Neuronal stem cell (in vitro differentiated cells): Measurements from ENCODE around the gene WHAMM.
A peak's percentile ranks its signal among the peaks of the same experiment; 100 is the strongest.
"Not testable (repeated sequence)": the region's sequence is repeated elsewhere in the genome, so short reads cannot be mapped to it uniquely, and the experiment has no call there.

Experiments used
- DNase-seq: peaks from one replicate; pipeline ENCODE4 v3.0.0-alpha.2; 2013; ENCODE audit warnings: low spot score
- H2AFZ ChIP-seq: one replicate; pipeline ENCODE4 v1.6.1; 2013; ENCODE audit warnings: mild to moderate bottlenecking, low read length, inconsistent platforms
- H2AK5ac ChIP-seq: 2 replicates; pipeline ENCODE4 v1.6.1; 2013; ENCODE audit warnings: low read depth, mild to moderate bottlenecking, inconsistent platforms, low read length, moderate library complexity, mixed read lengths
- H2BK120ac ChIP-seq: 2 replicates; pipeline ENCODE4 v1.6.1; 2013; ENCODE audit warnings: low read depth, mild to moderate bottlenecking, inconsistent platforms, low read length, moderate library complexity, mixed read lengths
- H2BK12ac ChIP-seq: one replicate; pipeline ENCODE4 v1.6.1; 2013; ENCODE audit warnings: low read length, inconsistent platforms
- H2BK15ac ChIP-seq: 2 replicates; pipeline ENCODE4 v1.6.1; 2013; ENCODE audit warnings: mild to moderate bottlenecking, low read length, inconsistent platforms, mixed read lengths
- H2BK5ac ChIP-seq: one replicate; pipeline ENCODE4 v1.6.1; 2013; ENCODE audit warnings: inconsistent platforms, mild to moderate bottlenecking, low read length, moderate library complexity
- H3K14ac ChIP-seq: one replicate; pipeline ENCODE4 v1.6.1; 2013; ENCODE audit warnings: low read length, inconsistent platforms
- H3K18ac ChIP-seq: 2 replicates; pipeline ENCODE4 v1.6.1; 2013; ENCODE audit warnings: low read length, inconsistent platforms
- H3K23ac ChIP-seq: 2 replicates; pipeline ENCODE4 v1.6.1; 2013; ENCODE audit warnings: low read depth, mild to moderate bottlenecking, mixed read lengths, low read length, inconsistent platforms; ENCODE audit not compliant: poor library complexity
- H3K27ac ChIP-seq: replicated peaks from 3 replicates; pipeline ENCODE4 v1.5.1; 2013; ENCODE audit warnings: low read length, inconsistent platforms
- H3K27me3 ChIP-seq, 3 experiments: 2 replicates each; pipeline ENCODE4 v1.6.1; 2013; ENCODE audit warnings: low read length in 3 of 3, mild to moderate bottlenecking in 2 of 3, inconsistent platforms in 1 of 3, low read depth in 1 of 3, mixed read lengths in 1 of 3, moderate library complexity in 1 of 3; ENCODE audit not compliant: control insufficient read depth in 3 of 3, insufficient read depth in 3 of 3
- H3K36me3 ChIP-seq, 2 donors: replicated peaks in 1 of 2; 2 replicates each; pipeline ENCODE4 v1.6.1; 2013; ENCODE audit warnings: low read length in 2 of 2; ENCODE audit not compliant: control insufficient read depth in 2 of 2, insufficient read depth in 2 of 2
- H3K4ac ChIP-seq: 2 replicates; pipeline ENCODE4 v1.6.1; 2013; ENCODE audit warnings: inconsistent platforms, mild to moderate bottlenecking, low read length, moderate library complexity
- H3K4me1 ChIP-seq, 2 donors: 1 replicate in 1 of 2; 2 replicates in 1 of 2; pipeline ENCODE4 v1.6.1; 2013; ENCODE audit warnings: low read length in 2 of 2, low read depth in 1 of 2; ENCODE audit not compliant: control insufficient read depth in 2 of 2, insufficient read depth in 1 of 2
- H3K4me2 ChIP-seq: one replicate; pipeline ENCODE4 v1.6.1; 2013; ENCODE audit warnings: mild to moderate bottlenecking, low read length, inconsistent platforms; ENCODE audit not compliant: insufficient read depth, poor library complexity, severe bottlenecking
- H3K4me3 ChIP-seq, 2 donors: 2 replicates each; pipeline ENCODE4 v1.5.1; 2013; ENCODE audit warnings: low read length in 2 of 2, mild to moderate bottlenecking in 2 of 2, inconsistent platforms in 1 of 2, moderate library complexity in 1 of 2
- H3K79me1 ChIP-seq: one replicate; pipeline ENCODE4 v1.6.1; 2013; ENCODE audit warnings: low read depth, mild to moderate bottlenecking, inconsistent platforms, low read length, moderate library complexity
- H3K9ac ChIP-seq: one replicate; pipeline ENCODE4 v1.6.1; 2013; ENCODE audit warnings: mild to moderate bottlenecking, low read depth, low read length, inconsistent platforms; ENCODE audit not compliant: poor library complexity
- H3K9me3 ChIP-seq, 2 donors: replicated peaks in 1 of 2; 2 replicates each; pipeline versions ENCODE3 to v1.6.1; 2013; ENCODE audit warnings: low read length in 2 of 2, mild to moderate bottlenecking in 2 of 2, inconsistent platforms in 1 of 2, low read depth in 1 of 2, mixed read lengths in 1 of 2, moderate library complexity in 1 of 2; ENCODE audit not compliant: control insufficient read depth in 2 of 2, insufficient read depth in 1 of 2
- H4K8ac ChIP-seq: one replicate; pipeline ENCODE4 v1.6.1; 2013; ENCODE audit warnings: low read depth, mild to moderate bottlenecking, inconsistent platforms, low read length, moderate library complexity
- H4K91ac ChIP-seq: one replicate; pipeline ENCODE4 v1.6.1; 2013; ENCODE audit warnings: low read length, low read depth, mild to moderate bottlenecking, inconsistent platforms; ENCODE audit not compliant: poor library complexity
- WGBS, 2 donors: extraction: QIAGEN DNeasy Blood & Tissue Kit; methylation state at CpG; one replicate each; pipeline ENCODE4 v1.1.7; 2013; ENCODE audit warnings: missing lambda C conversion rate in 2 of 2, mixed read lengths in 1 of 2; ENCODE audit not compliant: insufficient read length in 2 of 2, insufficient replicate concordance in 1 of 2; ENCODE audit errors: extremely low coverage in 2 of 2; 5-methylcytosine and 5-hydroxymethylcytosine counted together

WHAMM gene

DNA sequence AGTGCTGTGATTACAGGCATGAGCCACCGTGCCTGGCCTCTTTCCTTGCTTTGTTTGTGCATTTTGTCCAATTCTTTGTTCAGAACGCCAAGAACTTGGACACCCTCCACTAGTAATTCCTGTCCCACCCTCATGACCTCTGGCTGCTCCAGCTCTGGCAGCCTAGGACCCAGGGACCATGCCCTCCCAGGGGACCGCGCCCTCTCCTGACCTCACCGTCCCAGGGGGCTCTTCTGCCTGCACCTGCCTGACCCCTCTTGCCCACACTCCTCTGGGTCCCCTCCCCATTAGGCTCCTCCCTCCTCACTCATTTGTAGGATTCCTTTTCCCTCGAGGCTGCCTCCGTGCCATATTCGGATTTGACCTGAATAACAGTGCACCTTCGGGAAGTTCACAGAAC, 44.7 kb upstream of the WHAMM start:
- no peak overlapping the region for H2AFZ ChIP-seq
- H3K23ac ChIP-seq, result no peak overlapping the region
- H2AK5ac ChIP-seq, result no peak overlapping the region
- H3K14ac ChIP-seq, result no peak overlapping the region
- H3K36me3 ChIP-seq, result peaks cover 2 to 30% of the 10 kb centered on the region in 2 donors
- no CpG with 5 or more reads among the region's 9 CpGs for WGBS, 2 donors
- no peak overlapping the region for H2BK120ac ChIP-seq
- H3K4me2 ChIP-seq, result no peak overlapping the region
- H2BK15ac ChIP-seq, result no peak overlapping the region
- no peak overlapping the region for H4K8ac ChIP-seq
- H3K9me3 ChIP-seq, result no peaks in the 10 kb centered on the region
- H3K9ac ChIP-seq, result no peak overlapping the region
- no peak overlapping the region for H3K4ac ChIP-seq
- no peak overlapping the region for H3K4me3 ChIP-seq
- DNase-seq, result no peak
- no peaks in the 10 kb centered on the region for H3K79me1 ChIP-seq
- H3K18ac ChIP-seq, result no peak overlapping the region
- no peak overlapping the region for H4K91ac ChIP-seq
- H3K27me3 ChIP-seq, result no peaks in the 10 kb centered on the region
- H3K4me1 ChIP-seq, result no peaks in the 10 kb centered on the region
- H3K27ac ChIP-seq, result no peak overlapping the region
- no peak overlapping the region for H2BK12ac ChIP-seq
- no peak overlapping the region for H2BK5ac ChIP-seq

DNA sequence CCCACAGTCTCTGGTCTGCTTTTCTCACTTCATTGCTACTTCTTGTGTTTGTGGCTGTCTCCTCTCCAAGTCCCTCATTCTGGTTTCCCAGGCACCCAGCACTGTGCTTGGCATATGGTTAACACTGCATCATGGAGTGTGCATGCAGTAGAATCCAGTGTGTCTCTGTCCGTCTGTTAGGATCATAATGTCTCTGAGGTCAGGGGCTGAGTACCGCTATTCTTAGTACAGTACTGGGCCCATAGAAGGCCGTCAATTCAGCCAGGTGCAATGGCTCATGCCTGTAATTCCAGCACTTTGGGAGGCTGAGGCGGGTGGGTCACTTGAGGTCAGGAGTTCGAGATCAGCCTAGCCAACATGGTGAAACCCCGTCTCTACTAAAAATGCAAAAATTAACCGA, 43.2 kb upstream of the WHAMM start:
- not testable (repeated sequence) for H3K27me3 ChIP-seq, H3K4me2 ChIP-seq, H3K79me1 ChIP-seq, H3K23ac ChIP-seq, H3K9me3 ChIP-seq, H2BK5ac ChIP-seq, H3K18ac ChIP-seq, H2AK5ac ChIP-seq, H2BK15ac ChIP-seq, DNase-seq, H2BK120ac ChIP-seq, H2BK12ac ChIP-seq, H3K4me1 ChIP-seq, H3K4me3 ChIP-seq, H3K14ac ChIP-seq, H4K8ac ChIP-seq, H3K4ac ChIP-seq, H4K91ac ChIP-seq, H3K27ac ChIP-seq, H2AFZ ChIP-seq, H3K9ac ChIP-seq
- WGBS, 2 donors, result no CpG with 5 or more reads among the region's 7 CpGs
- peaks cover 2 to 22% of the 10 kb centered on the region in 2 donors for H3K36me3 ChIP-seq

GRCh38 chr15:82767163-82767829, 42.1 kb upstream of the WHAMM start:
- H2BK5ac ChIP-seq, result peak overlapping the region; percentile 58
- H3K79me1 ChIP-seq, result no peaks in the 10 kb centered on the region
- no peak overlapping the region for H2BK15ac ChIP-seq
- H2AFZ ChIP-seq, result no peak overlapping the region
- H3K27ac ChIP-seq, result no peak overlapping the region
- H3K36me3 ChIP-seq, result peaks cover 0 to 16% of the 10 kb centered on the region in 2 donors
- no peak overlapping the region for H3K4me3 ChIP-seq
- no peak overlapping the region for H3K23ac ChIP-seq
- H2BK12ac ChIP-seq, result no peak overlapping the region
- no peaks in the 10 kb centered on the region for H3K27me3 ChIP-seq
- H3K9ac ChIP-seq, result no peak overlapping the region
- no peak for DNase-seq
- no CpG with 5 or more reads among the region's 2 CpGs for WGBS, 2 donors
- H3K4ac ChIP-seq, result no peak overlapping the region
- H3K14ac ChIP-seq, result no peak overlapping the region
- no peak overlapping the region for H4K8ac ChIP-seq
- H3K9me3 ChIP-seq, result no peaks in the 10 kb centered on the region
- no peak overlapping the region for H3K4me2 ChIP-seq
- H3K4me1 ChIP-seq, result no peaks in the 10 kb centered on the region
- no peak overlapping the region for H2AK5ac ChIP-seq
- no peak overlapping the region for H3K18ac ChIP-seq
- H2BK120ac ChIP-seq, result no peak overlapping the region
- H4K91ac ChIP-seq, result no peak overlapping the region

DNA sequence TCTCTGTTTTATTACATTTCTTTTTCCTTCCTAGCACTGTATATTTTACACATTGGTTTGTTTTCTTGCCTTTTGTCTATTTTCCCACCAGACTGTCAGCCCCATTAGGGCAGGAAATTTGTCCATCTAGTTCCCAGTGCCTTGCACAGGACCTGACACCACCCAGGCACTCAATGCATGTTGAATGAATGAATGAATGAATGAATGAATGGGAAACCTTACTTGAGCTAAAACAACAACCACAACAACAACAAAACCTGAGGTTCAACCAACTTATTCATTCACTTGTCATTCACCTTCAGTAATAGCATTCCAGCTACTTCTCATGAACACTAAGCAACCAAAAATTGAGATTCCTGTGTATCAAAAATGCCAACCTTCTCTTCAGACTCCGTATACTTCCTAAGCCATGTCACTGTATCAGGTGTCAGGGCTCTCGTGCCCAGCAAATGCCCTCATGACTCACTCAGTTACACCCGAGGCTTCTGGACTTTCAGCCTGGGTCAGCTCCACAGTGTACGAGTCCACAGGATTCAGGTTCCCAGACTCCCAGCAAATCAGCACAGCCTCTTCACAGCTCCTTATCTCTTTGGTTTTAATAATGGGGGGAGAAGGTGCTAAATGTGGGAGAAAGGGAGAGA, 40.9 kb upstream of the WHAMM start:
- no peak overlapping the region for H3K14ac ChIP-seq
- no peak overlapping the region for H3K23ac ChIP-seq
- no peaks in the 10 kb centered on the region for H3K27me3 ChIP-seq
- H3K4ac ChIP-seq, result no peak overlapping the region
- H3K4me3 ChIP-seq, result no peak overlapping the region
- H2BK120ac ChIP-seq, result no peak overlapping the region
- H2BK5ac ChIP-seq, result no peak overlapping the region
- no peak overlapping the region for H3K27ac ChIP-seq
- H2AK5ac ChIP-seq, result no peak overlapping the region
- no peak overlapping the region for H3K4me2 ChIP-seq
- no peak overlapping the region for H4K91ac ChIP-seq
- peaks cover 0 to 13% of the 10 kb centered on the region in 2 donors for H3K36me3 ChIP-seq
- H3K4me1 ChIP-seq, result no peaks in the 10 kb centered on the region
- no CpG with 5 or more reads among the region's 4 CpGs for WGBS, 2 donors
- H3K9ac ChIP-seq, result no peak overlapping the region
- H4K8ac ChIP-seq, result no peak overlapping the region
- no peak for DNase-seq
- H3K9me3 ChIP-seq, result no peaks in the 10 kb centered on the region
- no peak overlapping the region for H3K18ac ChIP-seq
- H3K79me1 ChIP-seq, result no peaks in the 10 kb centered on the region
- H2AFZ ChIP-seq, result no peak overlapping the region
- H2BK15ac ChIP-seq, result no peak overlapping the region
- no peak overlapping the region for H2BK12ac ChIP-seq
